ENCODE results near the gene BRD1.
"Not testable (repeated sequence)": the region's sequence is repeated elsewhere in the genome, so short reads cannot be mapped to it uniquely, and the experiment has no call there.

Gene BRD1

DNA sequence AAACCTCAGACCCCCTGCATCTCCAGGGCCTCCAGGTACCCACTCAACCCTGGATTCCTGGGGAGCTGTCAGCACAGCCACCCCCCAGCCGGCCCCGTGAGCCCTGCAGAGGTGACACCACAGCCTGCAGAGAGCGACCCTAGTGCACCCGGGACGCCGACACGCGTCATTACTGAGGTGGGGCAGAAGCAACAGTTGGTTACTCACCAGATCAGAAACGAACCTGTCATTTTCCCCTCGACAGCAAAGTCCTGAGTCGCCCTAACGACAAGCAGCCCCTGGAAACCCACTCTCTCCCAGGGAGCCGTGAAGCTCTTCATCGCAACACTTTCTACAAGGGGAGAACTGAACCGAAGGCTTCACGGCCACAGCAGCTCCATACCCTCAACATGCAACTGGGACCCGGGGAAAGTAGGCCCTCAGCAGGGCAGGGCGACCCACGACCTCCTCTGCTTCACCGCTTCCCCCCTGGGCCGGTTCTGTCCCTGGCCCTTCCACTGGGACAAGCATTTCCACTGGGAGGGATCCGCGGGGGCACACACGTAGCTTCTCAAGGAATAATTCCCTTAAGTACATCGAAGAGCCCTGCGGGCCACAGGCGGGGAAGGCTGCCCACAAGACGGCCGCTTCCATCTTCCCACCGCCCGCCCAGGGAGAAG, 1.6 kb downstream of the BRD1 start:
- DNase-seq (ENCODE audit: low spot score): peak; percentile 51

DNA sequence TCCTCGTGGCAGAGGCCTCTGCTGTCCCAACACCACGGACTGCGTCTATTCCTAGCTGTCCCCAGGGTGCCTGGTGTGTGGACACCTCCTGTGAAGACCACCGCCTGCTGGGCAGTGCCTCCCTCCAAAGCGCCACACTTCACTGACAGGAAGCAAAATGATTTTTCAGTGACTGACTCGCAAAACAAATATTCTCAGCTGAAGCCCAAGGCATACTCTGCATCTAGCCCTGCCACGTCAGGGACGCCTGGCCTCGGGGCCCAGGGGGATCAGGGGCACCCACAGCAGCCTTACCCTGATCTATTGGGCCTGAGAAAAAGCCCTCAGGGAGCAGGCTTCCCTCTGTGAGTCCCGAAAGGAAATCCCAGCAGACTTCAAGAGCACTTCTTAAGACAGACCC, 2.2 kb downstream of the BRD1 start:
- peak; percentile 43 for DNase-seq (ENCODE audit: low spot score)

DNA sequence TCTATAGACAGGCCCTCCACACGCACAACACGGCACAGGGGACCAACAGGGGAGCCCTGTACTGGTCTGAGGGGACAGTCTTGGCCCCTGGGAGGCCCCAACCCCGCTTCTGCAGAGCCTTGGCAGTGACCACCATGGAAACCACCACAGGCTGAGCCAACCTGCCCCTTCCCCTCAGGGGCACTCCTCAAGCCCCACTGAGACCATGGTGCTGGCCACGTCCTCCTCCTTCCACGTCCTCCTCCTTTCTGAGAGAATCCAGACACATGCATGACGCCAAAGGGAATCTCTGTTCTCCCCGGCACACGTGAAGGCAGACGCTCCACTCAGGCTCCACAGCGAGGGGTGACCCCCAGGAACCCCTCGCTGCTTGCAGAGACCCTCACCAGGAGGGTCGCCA, 2.7 kb downstream of the BRD1 start:
- DNase-seq (ENCODE audit: low spot score): no peak

DNA sequence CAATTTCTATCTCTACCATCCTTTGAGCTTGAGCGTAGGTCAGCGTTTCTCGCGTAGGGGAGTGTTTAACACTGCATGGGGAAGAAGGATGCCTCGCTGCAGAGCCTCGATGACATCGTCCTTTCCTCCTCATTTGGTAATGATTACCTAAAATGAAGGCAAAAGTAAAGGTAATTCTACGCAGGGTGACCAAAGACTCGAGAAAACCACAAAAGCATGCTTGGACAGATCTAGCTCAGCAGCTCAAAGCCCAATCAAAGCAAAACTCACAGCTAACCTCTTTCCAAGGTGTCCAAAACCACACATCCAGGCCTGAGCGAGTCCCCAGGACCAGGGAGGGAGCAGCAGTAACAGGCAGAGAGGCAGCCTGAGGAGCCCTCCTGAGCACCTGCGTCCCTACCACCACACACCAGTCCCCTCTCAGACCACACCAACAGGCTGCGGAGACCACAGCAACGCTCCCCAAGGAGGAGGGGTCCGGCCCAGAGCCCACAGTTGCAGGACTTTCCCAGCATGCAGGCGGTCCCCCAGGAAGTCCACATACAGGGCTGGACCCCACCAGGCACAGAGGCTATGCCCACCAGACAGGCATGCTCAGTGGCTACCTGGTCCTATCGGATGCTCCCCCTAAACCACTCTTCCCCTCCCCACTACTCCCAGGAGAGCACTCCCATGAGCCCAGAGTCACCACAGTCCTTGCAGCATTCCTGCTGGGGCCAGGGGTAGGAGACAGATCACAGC, 3.3 kb downstream of the BRD1 start:
- no peak for DNase-seq (ENCODE audit: low spot score)

DNA sequence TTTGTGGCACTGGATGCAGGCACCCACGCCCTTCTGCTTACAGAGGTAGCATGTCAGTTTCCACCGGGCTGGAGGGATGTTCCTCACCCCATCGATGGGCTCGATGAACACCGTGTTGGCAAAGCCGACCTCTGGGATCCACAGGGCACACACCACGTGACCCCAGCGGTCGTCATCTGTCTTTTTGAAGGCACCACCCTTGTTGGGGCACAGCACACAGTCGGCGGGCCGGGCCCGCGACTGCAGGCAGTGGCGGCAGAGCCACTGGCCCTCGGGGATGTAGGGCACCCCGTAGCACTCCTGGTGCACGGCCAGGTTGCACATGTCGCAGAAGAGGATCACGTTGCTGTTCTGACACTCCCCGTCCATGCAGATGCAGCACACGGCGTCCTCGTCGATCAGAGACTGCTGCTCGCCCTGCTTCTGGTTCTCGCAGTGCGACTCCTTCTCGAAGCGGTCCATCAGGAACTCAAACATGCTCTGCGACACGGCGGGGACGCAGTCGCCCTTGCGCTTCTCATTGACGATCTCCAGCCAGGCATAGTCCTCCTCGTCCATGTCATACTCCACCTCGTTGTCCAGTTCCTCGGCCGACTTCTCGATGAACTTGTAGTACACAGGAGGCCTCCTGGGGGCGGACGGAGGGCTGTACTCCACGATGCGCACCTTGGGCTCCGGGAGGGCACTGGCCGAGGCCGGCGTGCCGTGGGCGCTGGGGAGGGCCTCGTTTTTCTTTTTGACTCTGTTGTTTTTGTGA, 4.2 kb downstream of the BRD1 start:
- DNase-seq (ENCODE audit: low spot score): no peak

DNA sequence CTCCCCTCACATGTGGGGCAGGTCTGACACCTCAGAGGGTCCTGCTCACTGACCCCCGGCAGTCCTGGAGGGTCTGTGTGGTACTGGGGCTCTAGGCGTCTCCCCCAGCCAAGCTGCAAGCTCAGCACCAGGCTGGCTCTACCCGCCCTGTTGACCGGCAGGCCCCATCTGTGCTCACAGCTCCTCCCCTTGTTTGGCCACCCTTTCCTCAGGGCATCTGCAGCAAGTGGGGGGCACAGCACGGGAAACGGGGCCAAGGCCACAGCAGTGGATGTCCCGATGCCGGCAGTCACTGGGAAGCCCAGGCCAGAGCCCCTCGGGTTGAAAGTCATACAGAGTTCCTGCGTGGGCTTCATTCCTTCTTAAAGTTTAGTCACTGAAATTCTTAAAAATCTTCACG, 5.9 kb downstream of the BRD1 start:
- DNase-seq (ENCODE audit: low spot score): not testable (repeated sequence)

DNA sequence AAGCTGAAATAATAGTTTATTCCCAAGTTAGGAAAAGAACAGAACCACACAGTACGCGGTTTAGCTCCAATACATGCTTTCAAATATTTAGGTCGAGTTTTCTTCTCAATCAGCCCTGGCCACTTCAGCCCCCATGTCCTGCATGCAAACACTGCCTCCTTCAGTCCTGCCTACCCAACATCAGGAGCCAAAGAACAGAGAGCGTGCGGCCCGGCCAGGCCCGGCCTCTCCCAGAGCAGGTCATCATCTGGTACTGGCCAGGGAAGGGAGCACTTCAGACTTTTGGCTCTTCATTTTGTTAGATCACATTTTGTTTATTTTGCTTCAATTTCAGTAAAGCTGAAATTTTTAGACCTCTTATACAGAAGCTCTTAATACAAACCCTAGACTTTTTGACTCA, 6.7 kb downstream of the BRD1 start:
- peak; percentile 34 for DNase-seq (ENCODE audit: low spot score)

DNA sequence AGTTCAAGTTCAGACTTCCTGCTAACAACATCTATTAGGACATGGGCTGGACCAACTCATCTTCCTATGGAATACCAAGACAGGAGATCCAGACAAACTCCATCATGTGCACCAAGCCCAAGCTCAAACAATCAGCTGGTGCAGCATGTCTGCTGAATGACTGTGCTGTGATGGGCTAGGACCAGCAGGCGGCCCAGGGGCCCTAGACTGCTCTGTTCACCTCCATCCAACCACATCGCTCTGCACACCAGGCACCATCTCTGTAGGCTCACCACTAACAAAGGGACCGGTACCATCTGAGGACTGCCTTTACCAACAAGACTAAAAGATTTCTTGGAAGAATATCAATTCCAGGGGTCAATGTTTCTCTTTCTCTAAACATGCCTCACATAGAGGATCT, 10.3 kb downstream of the BRD1 start:
- DNase-seq (ENCODE audit: low spot score): no peak

DNA sequence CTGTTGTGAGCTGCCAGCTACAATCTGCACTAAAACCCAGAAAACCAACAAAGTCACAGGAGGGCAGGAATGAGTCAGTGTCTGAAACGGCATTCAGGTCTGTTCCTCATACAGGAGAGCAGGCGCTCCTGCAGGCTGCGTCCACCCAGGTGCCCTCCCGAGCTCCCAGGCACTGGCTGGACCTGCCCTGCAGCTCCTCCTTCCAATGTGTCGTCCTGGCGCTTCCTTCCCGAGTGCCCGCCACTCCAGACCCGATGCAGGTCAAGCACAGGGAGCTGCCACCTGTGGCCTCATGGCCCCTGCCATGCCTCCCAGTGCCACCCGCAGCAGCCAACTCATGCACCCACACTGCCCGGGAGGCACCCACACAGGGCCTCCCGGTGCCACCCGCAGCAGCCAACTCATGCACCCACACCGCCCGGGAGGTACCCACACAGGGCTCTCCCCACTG, 12.0 kb downstream of the BRD1 start:
- DNase-seq (ENCODE audit: low spot score): no peak

DNA sequence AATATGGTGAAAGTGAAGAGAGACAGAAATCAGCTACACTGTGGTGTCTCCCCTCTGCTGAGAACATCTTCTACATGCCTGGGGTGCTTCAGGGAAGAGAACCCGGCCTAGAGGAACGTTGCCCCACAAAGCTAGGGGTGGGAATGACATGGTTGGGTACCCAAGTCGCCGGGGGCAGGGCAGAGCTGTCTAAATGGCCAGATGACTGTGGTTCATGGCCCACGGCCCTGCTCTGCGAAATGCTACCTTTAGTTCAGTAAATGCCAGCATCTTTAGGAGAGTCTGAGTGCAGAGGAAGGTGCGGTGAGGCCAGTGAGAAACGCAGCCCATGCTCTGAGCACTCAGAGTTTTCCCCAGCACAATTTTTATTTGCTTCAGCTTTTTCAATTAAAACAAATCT, 12.8 kb downstream of the BRD1 start:
- no peak for DNase-seq (ENCODE audit: low spot score)

DNA sequence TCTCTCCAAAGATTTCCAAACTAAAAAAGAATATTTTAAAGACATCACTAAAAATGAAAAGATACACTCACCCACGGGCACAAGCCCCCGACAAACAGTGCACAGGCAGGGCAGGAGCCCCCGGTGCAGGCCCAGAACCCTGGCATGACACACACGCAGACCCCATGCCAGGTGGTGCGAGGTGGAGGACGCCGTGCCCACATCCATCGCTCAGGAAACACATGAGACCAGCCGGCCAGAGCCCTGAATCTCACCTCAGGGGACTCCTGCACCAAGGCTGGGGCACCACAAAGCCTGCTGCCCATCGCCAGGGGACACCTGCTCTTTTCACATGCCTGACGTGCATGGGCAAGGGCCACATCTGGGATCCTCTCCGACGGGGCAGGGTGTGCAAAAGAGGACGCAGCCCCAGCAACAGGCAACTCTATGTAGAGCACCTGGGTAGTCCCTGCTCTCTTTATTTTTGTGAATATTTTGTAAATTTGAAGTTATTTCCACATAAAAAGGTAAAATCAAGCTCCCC, 13.4 kb downstream of the BRD1 start:
- no peak for DNase-seq (ENCODE audit: low spot score)

DNA sequence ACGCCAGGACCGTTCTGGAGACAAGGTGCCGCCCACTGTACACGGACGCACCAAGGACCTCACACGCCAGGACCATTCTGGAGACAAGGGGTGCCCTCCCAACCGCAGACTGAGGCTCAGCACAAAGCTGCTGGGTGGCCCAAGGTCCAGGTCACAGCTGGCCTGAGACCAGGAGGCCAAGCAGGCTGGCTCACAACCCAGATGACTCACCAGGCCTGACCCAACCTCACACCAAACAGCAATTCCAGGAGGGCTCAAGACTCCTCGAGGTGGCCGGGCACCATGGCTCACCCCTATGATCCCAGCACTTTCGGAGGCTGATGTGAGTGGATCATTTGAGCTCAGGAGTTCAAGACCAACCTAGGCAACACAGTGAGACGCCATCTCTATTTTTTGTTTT, 14.8 kb downstream of the BRD1 start:
- DNase-seq (ENCODE audit: low spot score): peak; percentile 69

DNA sequence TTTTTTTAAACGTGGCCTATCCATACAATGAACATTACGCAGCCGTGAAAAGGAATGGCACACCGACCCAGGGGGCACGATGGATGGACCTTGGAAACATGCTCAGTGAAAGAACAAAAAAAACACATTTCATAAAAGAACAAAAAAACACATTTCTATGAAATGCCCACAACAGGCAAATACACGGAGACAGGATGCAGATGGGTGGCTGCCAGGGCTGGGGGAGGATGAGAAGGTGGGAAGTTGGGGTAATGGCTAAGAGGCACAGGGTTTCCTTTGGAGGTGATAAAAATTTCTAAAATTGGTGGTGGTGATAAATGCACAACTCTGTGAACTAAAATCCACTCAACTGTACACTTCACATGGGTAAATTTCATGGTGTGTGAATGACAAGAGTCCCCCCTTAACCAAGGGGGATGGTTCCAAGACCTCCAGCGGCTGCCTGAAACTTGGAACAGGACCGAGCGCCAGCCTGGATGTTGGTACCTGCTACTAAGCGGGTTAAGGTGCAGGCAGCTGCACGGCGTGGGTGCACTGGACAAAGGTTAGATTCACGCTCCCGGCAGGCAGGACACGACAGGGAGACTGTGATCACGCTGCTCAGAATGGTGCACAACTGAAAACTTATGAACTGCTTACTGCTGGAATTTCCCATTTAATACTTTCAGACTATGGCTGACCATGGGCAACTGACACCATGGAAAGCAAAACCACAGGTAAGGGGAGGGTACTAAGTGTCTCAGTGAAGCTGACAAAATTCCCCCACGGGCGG, 16.5 kb downstream of the BRD1 start:
- no peak for DNase-seq (ENCODE audit: low spot score)

DNA sequence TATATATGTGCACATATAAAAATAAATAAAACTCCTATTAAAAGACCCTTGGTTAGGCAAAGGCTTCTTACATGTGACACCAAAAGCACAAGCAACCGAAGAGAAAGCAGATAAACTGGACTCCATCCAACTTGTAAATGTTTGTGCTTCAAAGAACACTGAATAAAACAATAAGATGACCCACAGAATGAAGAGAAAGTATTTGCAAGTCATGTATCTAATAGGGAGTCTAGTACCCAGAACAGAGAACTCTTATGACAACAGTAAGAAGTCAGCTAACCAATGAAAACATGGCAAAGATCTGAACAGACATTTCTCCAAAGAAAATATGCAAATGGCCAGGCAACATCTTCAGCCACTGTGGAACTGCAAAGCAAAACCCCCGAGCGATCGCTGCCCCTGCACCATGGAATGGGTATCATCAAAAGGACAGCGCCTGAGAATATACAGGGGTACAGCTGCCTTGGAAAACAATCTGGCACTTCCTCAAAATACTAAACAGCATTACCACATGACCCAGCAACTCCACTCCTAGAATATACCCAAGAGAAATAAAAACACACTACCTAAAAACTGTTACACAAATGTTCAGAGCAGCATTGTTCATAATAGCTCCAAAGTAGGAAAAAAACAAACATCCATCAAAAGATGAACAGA, 17.2 kb downstream of the BRD1 start:
- no peak for DNase-seq (ENCODE audit: low spot score)

DNA sequence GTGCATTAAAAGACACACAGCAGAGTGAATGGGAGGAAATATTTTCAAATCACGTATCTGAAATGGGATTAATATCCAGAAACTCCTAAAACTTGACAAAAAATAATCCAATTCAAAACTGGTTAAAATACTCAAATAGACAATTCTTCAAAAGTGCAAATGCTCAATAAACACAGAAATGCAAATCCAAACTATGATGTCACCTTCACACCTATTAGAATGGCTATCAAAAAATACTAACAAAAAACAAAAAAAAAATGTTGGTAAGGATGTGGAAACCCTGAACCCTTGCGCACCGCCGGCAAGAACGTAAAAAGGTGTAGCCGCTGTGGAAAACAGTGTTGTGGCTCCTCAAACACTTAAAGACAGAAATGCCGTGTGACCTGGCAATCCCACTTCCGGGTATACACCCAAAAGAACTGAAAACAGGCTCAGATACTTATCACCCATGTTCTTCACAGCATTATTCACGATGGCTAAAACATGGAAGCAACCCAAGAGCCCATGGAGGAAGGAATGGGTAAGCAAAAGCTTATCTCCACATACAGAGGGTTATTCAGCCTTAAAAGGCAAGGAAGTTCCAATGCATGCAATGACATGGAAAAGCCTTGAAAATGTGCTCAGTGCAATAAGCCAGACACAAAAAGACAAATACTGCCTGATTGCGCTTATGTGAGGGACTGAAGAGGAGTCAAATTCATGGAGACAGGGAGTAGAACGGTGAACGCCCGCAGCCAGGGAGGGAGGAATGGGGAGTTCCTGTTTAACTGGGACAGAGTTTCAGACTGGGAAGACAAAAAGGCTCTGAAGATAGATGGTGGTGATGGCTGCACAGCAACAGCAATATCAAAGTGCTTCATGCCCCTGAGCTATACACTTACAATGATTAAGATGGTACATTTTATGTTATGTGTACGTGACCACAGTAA, 19.6 kb downstream of the BRD1 start:
- no peak for DNase-seq (ENCODE audit: low spot score)

DNA sequence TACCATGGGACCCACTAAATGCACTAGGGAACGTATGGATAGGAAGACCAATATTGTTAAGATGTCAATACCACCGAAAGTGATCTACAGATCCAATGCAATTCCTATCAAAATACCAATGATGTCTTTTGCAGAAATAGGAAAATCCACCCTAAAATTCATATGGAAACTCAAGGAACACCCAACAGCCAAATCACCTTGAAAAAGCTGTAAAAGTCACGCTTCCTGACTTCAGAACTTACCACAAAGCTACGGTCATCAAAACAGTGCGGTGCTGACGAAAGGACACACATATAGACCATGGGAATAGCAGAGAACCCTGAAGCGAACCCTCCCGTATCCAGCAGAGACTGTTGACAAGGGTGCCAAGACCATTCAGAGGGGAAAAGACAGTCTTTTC, 20.5 kb downstream of the BRD1 start:
- no peak for DNase-seq (ENCODE audit: low spot score)

DNA sequence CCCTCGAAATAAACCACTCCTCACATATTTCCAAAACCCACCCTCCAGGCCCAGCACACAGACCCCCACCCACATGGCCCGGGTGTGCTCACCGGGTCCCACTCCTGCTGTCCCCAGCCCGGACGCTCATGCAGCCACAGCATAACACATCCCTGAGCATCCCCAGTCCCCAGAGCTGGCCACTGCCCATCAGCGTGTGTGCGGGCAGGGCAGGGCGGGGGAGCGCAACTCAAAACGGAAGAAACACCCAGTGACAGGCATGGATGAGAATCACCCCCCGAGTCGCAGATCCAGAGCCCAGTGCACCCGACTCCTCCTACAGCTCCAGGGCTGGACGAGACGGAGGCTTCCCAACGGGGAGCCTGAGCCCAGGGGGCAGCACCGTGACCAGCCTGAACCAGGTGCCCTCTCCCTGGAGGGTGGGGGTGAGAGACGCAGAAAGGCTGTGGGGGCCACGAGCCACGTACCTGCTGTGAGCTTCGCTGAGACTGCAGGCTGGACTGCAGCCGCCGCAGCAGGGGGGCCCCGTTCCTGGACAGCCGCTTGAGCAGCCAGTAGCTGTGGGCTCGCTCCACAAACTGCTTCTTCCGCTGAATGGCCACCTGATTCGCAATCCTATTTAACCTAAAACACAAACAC, 23.8 kb downstream of the BRD1 start:
- no peak for DNase-seq (ENCODE audit: low spot score)

DNA sequence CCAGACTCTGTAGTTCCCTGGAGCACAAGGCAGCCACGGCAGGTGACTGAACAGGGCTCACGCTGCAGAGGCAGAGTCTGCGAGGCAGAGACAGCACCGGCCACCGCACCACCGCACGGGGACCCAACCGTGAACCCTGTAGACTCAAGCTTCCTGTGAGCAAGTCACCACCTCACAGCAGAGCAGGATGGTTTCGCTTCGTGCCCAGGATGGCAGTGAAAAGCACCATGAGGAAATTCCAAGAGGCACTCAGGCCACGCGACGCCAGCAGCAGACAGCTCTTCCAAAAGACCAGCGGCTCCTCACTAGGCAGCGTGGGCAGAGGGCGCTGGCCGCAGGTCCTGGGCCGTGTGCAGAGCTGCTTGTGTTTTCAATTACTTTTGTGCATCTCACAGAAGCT, 24.5 kb downstream of the BRD1 start:
- no peak for DNase-seq (ENCODE audit: low spot score)

DNA sequence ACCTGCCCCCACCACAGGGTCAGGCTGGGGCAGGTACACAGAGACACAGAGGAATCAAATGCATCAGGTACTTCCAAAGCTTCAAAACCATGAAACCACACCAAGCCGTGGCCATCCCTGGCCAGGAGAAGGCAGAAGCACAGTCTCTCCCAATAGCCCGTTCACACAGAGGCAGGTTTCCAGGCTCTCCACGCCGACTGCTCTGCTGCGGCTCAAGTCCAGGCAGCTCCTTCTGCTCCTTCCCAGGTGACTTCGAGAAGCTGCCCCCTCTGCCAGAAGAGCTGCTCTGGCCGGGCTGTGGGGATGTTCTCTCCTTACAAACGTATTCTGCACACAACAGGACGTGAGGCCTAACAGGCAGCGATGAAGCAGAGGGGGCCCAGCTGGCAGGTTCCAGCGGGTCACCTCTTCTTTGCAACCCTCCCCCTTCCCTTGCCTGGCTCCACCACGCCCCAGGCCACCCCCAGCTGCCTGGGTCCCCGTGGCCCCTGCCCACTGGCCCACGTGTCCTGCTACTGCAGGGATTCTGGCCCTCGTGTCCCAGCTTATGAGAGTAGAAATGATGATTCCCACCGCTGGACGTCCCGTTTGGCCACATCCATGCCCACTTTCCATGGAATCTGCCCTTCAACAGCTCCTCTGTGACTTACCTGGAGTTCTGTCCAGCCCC, 26.1 kb downstream of the BRD1 start:
- no peak for DNase-seq (ENCODE audit: low spot score)
